HG03521 (cell line): ENCODE data around the gene CREBBP.

Experiments used
- ATAC-seq: cut with Tn5 transposase; IDR thresholded peaks from one replicate; pipeline ENCODE4 v1.9.1; 2021; ENCODE audit warnings: mild to moderate bottlenecking, moderate library complexity; ENCODE audit not compliant: unreplicated experiment

The CREBBP gene

DNA sequence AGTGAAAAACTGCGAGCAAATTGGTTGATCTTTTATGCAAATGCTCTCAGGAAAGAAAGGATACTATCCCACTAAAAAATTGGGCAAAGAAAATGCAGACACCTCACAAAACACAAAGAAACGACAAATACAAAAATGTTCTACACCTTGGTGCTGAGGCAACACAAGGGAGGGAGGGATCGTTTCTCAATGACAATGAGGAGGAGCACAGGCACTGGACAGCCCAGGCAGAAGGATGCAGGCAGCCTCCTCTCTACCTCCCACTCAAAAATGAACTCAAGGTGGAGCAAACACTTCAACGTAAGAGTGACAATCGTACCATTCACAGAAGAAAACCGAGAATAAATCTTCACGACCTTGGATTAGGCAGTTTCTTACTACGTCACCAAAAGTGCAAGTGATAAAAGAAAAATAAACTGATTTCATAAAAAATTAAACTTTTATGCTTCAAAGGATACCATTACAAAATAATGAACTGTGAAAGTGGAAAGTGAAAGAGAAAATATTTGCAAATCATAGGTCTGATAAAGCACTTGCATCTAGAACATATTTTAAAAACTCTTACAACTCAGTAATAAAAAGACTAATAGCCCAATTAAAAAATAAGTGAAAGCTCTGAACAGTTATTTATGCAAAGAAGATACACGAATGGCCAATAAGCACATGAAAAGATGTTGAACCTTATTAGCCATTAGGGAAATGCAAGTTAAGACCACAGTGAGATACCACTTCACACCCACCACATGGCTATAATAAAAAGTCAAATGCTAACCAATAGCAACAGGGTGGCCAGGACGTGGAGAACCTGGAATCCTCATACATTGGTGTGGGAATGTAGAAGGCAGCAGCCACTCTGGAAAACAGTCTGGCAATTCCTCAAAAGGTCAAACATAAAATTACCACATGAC lies 82.4 kb downstream of the CREBBP start:
- no peak for ATAC-seq

DNA sequence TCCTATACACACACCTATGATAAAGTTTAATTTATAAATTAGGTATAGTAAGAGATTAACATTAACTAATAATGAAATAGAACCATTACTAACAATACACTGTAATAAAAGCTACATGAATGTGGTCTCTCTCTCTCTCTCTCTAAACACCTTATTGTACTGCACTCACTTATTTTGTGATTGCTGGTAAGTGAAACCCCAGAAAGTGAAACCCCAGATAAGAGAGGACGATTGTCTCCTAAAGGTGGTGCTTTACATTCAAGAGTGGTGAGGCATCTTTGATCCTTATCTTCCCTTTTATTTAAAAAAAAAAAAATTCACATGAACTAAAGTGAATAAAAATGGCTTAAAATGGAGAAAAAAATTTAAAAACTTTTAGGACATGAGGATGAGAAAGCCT lies 83.0 kb downstream of the CREBBP start:
- ATAC-seq = no peak

DNA sequence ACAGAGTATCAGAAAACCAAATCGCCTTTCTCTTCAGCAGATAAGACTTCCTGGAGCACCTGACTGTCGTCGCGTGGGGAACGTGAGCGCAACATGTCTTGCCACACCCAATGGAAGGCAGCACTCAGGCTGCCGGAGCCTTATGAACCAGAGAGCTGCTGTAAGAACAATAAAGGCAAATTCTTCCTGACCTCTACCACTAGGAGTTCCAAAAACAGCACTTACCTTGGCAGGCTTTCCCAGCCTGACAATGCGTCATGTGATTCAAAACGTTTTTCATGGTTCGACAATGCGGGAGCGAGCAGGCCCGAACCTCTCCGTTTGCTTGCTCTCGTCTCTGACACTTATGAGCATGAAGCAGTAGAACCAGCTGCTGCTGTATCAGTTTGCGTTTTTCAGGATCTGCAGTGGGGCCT lies 87.3 kb downstream of the CREBBP start:
- ATAC-seq = no peak

DNA sequence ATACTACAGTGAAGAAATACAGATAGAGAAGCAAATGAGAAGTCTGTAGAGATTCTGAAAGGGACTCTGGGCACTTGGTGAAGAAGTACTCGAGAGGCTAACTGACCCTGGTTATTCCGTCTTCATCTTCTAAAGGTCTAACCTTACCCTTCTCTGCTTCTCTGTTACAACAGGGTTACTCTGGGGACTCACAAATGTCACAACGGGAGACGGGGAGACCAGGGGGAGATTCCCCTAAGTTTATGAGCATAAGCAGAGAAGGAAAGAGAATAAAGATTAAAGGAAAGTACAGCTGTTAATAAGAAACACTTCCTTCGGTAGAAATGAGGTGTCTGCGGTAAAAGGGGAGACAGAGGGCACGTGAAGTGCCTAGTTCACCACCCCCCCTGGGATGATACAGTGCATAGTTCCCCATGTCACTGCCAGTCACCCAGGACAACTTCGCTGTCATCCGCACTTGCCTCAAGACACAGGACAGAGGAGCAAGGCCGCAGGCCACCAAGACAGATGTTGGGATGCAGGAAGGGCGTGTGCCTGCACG lies 88.0 kb downstream of the CREBBP start:
- no peak for ATAC-seq

DNA sequence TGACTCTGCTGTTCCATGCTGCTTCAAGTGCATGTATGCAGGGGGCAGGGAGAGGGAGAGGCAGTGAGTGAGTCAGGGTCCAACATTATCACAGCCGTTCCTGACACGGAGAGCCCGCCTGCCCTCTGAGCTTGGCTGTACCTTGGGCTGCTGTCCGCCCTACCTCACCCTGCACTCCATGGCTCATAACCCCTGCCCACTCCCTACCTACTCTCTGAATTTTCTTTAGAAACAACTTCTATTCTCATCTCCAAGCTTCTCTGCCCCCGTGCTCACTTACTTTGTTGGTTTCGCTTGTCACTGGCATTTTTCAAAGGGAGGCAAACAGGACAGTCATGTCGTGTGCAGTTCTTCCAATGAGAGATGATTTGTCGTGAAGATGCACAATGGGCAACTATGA lies 88.8 kb downstream of the CREBBP start:
- ATAC-seq = no peak

DNA sequence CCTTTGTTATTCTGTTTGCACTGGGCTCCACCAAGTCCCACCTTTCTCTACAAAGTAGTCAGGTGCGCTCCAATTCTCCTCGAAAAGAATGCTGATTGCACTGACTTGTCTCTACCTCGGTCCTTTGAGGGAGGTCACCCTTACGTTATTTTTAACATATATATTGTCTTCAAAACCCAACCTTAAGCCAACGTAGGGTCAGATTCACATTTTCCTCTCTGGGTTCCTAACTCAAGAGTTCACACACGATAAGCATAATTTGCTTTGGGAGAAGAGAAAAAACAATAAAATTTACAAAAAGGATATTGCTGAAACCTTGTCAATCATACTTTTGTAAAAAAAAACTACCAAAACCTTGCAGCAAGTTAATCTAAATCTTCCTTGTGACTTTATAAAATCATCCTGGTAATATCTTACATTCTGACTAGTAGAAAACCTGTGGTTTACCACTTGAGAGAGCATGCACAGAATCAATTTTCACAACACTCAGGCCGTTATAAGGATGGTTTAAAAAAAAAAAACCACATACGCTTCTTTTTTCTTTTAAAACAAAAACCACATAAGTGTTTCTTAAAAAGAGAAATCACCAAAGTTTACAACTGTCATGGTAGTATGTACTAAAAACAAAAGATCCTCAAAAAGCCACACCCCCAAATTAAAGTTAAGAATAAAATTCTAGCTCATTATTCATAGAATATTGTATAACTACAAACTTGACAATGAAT lies 91.0 kb downstream of the CREBBP start:
- ATAC-seq = no peak

DNA sequence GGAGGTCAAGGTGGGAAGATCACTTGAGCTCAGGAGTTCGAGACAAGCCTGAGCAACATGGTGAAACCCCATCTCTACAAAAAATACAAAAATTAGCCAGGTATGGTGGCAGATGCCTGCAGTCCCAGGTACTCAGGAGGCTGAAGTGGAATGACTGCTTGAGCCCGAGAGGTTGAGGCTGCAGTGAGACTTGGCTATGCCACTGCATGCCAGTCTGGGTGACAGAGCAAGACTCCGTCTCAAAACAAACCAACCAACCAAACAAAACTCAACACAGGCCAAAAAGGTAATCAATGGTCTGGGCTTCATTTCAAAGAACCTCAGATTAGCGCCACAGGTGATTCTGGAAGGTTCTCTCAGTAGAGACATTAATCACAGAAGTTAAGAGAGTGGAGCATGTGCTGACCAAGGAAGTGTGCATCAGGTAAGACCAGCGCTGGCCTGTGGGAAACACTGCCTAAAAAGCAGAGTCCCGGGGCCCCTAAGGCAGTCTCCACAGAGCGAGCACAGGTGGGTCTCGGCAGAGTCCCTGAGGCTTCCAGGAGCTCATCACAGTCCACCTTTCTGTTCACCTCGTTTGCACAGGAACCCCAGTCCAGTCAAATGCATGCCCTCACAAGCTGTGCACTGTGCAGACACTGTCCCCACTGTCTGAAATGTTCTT lies 91.7 kb downstream of the CREBBP start:
- no peak for ATAC-seq

DNA sequence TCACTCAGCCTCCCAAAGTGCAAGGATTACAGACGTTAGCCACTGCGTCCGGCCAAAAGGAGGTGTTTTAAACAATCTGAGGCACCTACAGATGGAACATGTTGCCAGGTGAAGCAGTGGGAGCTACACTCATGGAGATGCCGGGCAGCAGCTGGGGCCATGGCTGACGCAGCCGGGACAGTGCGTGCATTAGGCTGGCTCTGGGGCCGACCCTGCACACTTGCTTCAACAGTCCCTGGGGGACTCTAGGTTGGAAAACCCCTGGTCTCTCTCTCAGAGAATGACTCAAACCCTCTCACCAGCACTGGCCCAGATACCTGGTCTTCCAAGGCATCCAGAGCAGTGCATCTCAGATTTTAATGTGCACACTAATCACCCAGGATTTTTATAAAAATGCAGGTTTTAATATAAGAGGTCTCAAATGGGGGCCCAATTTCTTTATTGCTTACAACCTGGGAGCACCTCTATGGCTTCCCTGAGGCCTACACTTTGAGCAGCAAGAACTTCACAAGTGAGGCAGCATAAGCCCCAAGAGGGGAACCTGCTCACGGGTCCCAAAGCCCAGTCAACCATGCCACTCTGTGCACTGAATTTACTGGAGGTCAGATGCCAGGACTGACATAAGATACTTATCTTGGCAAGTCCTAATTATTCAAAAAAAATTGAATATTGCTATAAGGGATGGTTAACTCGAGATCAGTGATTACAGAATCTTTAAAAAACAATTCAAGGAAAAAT lies 92.4 kb downstream of the CREBBP start:
- ATAC-seq = no peak

DNA sequence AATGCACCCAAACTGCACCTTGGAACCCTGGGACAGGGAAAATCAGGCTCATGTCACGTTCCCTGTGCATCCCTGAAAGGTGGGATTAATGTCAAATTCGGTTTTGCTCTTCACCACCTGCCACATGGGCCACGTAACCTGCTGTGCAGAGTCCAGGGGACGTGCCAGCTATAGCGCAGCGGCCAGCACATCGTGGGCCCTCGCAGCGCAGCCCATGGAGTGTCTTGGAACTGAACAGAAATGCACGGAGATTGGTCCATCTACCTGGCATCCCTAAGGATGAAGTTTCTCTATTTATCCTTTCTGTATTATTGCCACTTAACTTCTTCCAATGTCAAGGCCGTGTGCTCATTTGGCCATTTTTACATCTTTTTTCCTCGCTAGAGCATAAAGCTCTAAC lies 95.1 kb downstream of the CREBBP start:
- no peak for ATAC-seq

DNA sequence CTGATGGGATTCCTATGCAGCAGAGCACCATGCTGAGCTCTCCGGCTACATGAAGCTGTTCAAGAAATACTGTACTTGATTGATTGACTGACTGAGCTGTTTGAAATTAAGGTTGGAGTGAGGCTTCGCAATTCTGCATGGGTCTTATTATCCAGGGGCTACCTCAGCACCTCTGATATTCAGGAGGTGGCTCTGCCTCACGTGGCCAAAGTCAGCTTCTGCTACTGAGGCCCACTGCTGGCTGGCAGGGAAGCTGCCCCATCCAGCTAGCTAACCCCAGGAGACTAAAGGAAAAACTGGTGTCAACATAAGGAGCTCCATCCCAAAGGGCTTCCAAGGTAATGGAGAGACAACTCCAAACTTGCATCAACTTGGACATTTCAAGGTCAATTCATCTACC lies 97.0 kb downstream of the CREBBP start:
- ATAC-seq = no peak

DNA sequence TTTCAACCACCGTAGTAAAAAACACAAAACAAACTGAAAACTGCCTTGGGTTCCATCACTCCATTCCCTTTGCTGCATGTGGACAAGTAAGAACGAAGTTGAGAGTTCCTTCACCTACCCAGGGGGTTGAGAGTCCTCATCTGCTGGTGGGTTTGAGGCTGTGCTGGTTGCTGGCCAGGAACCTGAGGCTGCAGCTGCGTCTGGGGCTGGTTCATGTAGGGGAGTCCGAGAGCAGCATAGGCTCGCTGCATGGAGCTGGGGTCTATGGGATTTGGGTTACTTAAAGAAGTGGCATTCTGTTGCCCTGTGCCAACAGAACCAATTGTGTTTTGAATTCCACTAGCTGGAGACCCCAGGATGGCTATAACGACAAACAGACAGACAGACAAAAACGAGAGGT lies 97.9 kb downstream of the CREBBP start:
- ATAC-seq = no peak

DNA sequence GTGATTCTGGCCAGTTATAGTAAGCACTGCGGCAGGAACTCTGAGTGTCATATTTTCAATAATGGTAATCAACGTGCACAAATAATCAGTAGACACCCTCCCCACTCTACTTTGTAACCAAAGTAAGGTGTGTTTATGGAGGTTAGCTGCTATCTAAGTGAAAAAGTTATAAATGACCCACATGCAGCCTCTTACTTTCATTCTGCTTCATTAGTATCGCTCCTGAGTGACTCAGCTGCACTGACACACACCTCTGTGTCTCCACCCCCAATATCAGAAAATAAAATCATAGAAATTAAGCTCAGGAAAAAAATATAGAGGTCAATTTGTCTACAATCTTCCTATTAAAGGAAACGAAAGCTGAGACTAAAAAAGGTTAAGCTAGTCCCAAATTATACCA lies 99.1 kb downstream of the CREBBP start:
- no peak for ATAC-seq

DNA sequence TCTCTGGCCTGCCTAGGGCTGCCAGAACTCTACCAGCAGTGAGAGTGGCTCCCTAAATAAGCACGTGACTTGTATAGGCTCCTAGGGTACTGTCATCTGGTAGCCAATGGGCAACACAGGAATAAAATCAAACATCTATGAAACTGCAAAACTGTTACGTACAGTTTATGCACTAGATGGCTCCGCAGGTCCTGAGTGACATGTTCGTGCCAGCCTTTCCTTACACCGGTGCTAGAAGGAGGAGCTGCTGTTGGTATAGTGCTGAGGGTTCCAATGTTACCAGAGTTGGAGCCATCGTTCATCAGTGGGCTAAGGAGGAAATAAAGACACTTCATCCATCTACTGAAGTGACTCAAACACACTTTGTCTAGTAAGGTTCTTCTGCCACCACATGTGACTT lies 99.9 kb downstream of the CREBBP start:
- ATAC-seq = no peak

DNA sequence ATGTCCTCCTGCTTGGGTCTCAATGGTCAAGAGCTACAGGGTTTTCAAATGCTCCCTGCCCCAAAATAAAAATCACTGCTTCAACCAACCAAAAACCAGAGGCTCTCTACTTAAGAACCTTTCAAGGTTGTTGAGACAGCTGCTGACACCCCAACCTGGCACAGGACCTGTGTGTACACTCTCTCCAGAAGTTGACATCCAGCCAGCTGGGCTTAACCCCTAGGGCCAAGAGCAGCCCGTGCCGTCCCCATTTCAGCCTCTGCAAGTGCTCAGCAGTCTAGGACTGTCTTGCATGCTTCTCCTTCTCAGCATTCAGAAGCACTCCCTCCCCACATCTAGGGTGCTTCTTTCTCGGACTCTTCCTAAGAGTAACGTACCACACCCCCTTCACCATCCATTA lies 104.2 kb downstream of the CREBBP start:
- ATAC-seq = no peak

DNA sequence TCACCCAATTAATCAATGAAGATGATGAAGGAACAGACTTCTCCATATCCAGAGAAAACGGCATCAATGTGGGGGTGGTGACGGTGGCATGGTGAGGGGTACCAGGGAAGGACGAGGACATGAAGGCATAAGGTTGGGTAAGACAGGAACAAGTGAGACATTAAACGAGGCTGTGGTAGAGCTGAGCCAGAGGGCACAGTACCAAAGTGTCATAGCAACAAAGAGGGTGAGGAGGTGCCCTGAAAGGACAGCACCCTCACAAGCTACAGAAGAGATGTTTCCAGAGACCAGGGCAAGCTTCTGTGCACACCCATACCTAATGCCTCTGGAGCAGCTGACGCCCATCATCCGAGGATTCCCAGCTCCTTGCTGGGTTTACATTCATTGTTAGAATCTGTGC lies 105.7 kb downstream of the CREBBP start:
- ATAC-seq = no peak

DNA sequence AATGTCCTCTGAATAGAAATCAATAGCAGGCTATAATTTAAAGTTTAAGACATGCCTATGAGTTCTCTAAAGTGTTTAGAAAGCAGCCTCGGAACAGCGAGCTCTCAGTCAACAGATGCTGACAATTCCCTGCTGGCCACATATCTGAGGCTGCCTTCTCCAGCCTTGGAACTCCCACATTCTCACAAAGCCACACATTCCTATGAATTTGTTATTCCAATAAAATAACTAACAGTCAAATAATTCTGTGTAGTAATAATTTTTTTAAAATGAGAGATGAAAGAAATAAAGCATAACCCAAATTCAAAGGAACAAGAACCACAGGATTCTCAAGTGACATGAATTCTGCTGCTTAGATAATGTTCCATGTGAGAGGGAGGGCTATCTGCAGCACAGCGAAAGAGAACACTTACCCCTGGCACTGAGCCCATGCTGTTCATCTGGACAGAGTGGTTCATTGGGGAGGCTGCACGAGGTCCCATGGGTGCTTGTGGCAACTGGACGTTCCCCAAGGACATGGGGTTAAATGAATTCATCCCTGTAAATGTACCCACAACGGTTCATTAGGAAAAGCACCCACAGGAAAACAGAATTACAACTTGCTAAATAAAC lies 106.3 kb downstream of the CREBBP start:
- ATAC-seq = no peak

DNA sequence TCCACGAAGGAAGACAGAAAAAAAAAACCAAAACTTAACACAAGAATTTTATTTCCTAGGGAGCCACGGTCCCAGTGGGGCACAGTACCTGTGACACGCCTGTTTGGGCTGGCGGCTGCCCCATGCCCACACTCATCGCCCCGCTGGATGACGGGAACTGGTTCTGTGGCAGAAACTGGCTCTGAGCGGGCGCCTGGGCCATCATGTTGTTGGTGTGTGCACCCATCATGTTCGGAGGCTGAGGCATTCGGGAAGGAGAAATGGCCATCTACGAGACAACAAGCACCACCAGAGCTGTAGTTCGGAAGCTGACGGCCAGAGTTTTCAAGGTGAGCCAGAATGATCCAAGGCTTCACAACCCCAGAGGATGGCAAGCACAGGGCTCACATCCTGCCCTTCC lies 106.8 kb downstream of the CREBBP start:
- ATAC-seq = no peak

DNA sequence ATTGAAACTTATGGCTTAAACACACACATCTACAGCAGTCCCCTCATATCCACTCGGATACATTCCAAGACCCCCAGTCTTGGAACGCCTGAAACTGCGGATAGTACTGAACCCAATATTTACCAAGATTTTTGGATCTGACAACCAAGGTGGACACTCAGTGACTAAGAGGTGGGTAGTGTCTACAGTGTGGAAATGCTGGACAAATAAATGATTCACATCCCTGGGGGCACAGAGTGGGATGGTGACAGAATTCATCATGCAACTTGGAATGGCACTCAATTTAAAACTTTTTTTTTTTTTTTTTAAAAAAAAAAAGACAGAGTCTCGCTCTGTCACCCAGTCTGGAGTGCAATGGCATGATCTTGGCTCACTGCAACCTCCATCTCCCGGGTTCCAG lies 109.0 kb downstream of the CREBBP start:
- ATAC-seq = no peak

DNA sequence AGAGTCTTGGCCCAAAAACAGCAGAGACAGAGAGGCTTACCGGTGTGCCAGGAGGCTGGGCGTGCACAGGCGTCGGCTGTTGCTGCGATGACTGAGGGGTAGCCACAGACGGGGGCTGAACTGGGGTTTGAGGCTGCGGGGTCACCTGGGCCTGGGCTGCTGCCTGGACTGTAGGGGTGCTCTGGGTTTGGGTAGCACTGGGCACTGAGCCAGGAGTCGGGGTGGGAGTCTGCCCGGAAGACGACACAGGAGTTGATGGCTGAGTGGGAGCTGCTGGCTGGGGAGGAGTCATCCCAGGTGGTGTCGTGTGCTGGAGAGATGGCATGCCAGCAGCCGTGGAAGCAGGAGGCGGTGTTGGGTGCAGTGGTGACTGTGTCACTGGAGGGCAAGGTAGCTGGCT lies 110.0 kb downstream of the CREBBP start:
- ATAC-seq = no peak

DNA sequence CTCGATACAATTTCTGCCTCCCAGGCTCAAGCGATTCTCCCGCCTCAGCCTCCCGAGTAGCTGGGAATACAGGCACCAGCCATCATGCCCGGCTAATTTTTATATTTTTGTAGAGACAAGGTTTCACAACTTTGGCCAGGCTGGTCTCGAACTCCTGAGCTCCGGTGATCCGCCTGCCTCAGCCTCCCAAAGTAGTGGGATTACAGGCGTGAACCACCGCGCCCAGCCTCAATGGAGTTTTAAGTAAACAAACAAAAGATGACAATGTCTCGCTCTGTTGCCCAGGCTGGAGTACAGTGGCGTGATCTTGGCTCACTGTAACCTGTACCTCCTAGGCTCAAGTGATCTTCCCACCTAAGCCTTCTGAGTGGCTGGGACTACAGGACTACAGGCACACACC lies 110.6 kb downstream of the CREBBP start:
- no peak for ATAC-seq
